Nephron (organoid): ENCODE measurements around the gene DUSP16.

Source experiments
- H3K27ac Mint-ChIP-seq, 3 experiments: 2 replicates each; pipeline ENCODE4 v1.8.0; 2020; ENCODE audit warnings: mixed read lengths in 3 of 3, mild to moderate bottlenecking in 2 of 3, moderate library complexity in 1 of 3
- H3K27me3 Mint-ChIP-seq: 2 replicates; pipeline ENCODE4 v1.8.0; 2021; ENCODE audit warnings: low read depth, mild to moderate bottlenecking, moderate library complexity, mixed read lengths
- H3K36me3 Mint-ChIP-seq: 2 replicates; pipeline ENCODE4 v1.8.0; 2020; ENCODE audit warnings: low read depth, mixed read lengths
- H3K4me1 Mint-ChIP-seq: 2 replicates; pipeline ENCODE4 v1.8.0; 2020; ENCODE audit warnings: mixed read lengths
- H3K4me3 Mint-ChIP-seq, 3 experiments: 2 replicates each; pipeline ENCODE4 v1.8.0; 2020; ENCODE audit warnings: mild to moderate bottlenecking in 3 of 3, mixed read lengths in 3 of 3, moderate library complexity in 2 of 3
- H3K9me3 Mint-ChIP-seq: 2 replicates; pipeline ENCODE4 v1.8.0; 2020; ENCODE audit warnings: mixed read lengths
- CTCF ChIP-seq, 3 experiments: fragments of 200-600 bp; sonication (generic); IDR thresholded peaks; one replicate each; pipeline ENCODE4 v1.5.0; 2021; ENCODE audit warnings: antibody characterized with exemption in 3 of 3; ENCODE audit not compliant: unreplicated experiment in 3 of 3

The DUSP16 gene

DNA sequence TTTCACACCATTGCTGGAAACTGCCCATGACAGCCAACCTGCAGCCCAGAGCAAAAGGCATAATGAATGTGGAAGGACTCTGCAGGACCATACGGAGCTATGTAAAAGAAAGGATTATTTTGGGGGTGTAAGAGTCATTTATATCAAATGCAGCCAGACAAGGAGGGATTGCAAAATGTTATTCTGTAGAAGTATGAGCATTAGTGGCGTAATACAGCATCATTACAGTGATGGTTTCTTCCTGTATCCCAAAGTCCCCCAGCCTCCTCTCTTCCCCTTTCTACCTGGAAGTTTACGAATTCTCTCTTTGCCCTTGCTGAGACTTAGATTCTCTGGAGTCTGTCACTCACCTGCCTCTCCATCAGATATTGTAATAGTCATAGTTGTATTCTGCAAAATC lies 115.9 kb downstream of the DUSP16 start:
- TF ChIP-seq CTCF (IDR thresholded peaks at IDR 0.05; ENCODE audit: unreplicated experiment in 3 of 3), result no peak
- H3K27me3 Mint-ChIP-seq, result no peaks in the 10 kb centered on the region
- no peaks in the 10 kb centered on the region for H3K36me3 Mint-ChIP-seq
- H3K9me3 Mint-ChIP-seq, result no peaks in the 10 kb centered on the region
- no peak overlapping the region for H3K4me3 Mint-ChIP-seq
- H3K4me1 Mint-ChIP-seq, result peaks cover 23% of the 10 kb centered on the region
- H3K27ac Mint-ChIP-seq, result no peak overlapping the region

DNA sequence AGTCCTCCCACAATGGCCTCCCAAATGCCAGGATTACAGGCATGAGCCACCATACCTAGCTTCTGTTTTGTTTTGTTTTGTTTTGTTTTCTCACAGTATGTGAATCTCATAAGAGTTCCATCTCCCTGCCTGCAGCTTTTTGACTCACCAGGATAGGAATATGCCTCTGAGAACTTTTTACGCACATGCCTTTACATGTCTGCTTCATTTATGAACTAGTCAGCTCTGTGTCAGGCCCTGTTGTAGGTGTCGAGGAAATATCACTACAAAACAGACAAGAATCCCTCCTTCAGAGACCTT lies 116.8 kb downstream of the DUSP16 start:
- Mint-ChIP-seq H3K4me3 (no peak overlapping the region), H3K27ac (peak overlapping the region in 1 of 3 experiments; percentile 26), H3K4me1 (peaks cover 23% of the 10 kb centered on the region), H3K9me3 (no peaks in the 10 kb centered on the region), H3K27me3 (no peaks in the 10 kb centered on the region), H3K36me3 (no peaks in the 10 kb centered on the region)
- no peak for TF ChIP-seq CTCF (IDR thresholded peaks at IDR 0.05; ENCODE audit: unreplicated experiment in 3 of 3)

- H3K36me3 Mint-ChIP-seq, result no peaks in the 10 kb centered on the region
- H3K27me3 Mint-ChIP-seq, result no peaks in the 10 kb centered on the region
- H3K9me3 Mint-ChIP-seq, result no peaks in the 10 kb centered on the region
- no peak overlapping the region for H3K27ac Mint-ChIP-seq
- H3K4me3 Mint-ChIP-seq, result no peak overlapping the region
- H3K4me1 Mint-ChIP-seq, result peaks cover 23% of the 10 kb centered on the region
- TF ChIP-seq CTCF (IDR thresholded peaks at IDR 0.05; ENCODE audit: unreplicated experiment in 3 of 3), result no peak
Measured at GRCh38 chr12:12445165-12445881, 117.3 kb downstream of the DUSP16 start.

DNA sequence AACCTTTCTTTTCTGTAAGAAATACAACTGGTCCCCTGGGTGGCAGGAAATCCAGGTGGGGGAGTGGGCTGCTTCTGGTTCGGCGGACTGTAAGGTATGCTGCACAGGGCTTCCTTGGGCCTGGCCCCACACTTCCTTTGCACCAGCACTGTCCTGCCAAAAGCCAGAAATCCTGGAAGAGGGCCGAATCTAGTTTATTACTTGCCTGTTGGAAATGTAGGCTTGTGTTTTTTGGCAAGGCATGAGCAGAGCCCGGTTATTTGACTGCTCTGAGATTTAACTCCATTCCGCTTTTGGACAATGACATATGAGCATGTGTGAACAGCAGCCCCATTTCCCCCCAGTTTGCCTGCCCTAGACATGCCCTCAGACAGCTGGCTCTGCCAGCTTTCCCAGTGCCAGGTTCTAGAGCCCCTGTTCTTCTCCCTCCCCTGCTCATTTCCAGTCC lies 119.2 kb downstream of the DUSP16 start:
- Mint-ChIP-seq H3K36me3 (no peaks in the 10 kb centered on the region), H3K4me1 (peaks cover 23% of the 10 kb centered on the region), H3K9me3 (no peaks in the 10 kb centered on the region), H3K27ac (peak overlapping the region; percentile 65 to 82 (median 75)), H3K27me3 (no peaks in the 10 kb centered on the region), H3K4me3 (no peak overlapping the region)
- no peak for TF ChIP-seq CTCF (IDR thresholded peaks at IDR 0.05; ENCODE audit: unreplicated experiment in 3 of 3)

- Mint-ChIP-seq H3K4me3 (no peak overlapping the region), H3K4me1 (peaks cover 23% of the 10 kb centered on the region), H3K36me3 (peaks cover under 1% of the 10 kb centered on the region), H3K27ac (peak overlapping the region; percentile 75 to 82 (median 79)), H3K9me3 (no peaks in the 10 kb centered on the region), H3K27me3 (no peaks in the 10 kb centered on the region)
- TF ChIP-seq CTCF (IDR thresholded peaks at IDR 0.05; ENCODE audit: unreplicated experiment in 3 of 3), result no peak
Measured at GRCh38 chr12:12442548-12443071, 120.1 kb downstream of the DUSP16 start.
